SJCRH30 (cell line): Measurements from ENCODE around the gene P2RY6. TPM values are rescaled to one million over a fixed set of nuclear protein-coding genes. Genes with fewer than 3 reads are reported as not detected.

Experiments
- DNase-seq, 2 experiments: peaks; one replicate each; pipeline ENCODE4 v3.0.0-alpha.2; 2015 to 2020
- H3K27ac ChIP-seq: fragments of 250-450 bp; sonication (Bioruptor Pico); 2 replicates; pipeline ENCODE4 v1.5.1; 2020; ENCODE audit warnings: mild to moderate bottlenecking, moderate library complexity
- H3K27me3 ChIP-seq: fragments of 250-450 bp; sonication (Bioruptor Pico); 2 replicates; pipeline ENCODE4 v1.5.1; 2020; ENCODE audit warnings: mild to moderate bottlenecking, moderate library complexity
- H3K36me3 ChIP-seq: fragments of 250-450 bp; sonication (Bioruptor Pico); 2 replicates; pipeline ENCODE4 v1.5.1; 2020; ENCODE audit warnings: mild to moderate bottlenecking, moderate library complexity
- H3K4me1 ChIP-seq: fragments of 250-450 bp; sonication (Bioruptor Pico); 2 replicates; pipeline ENCODE4 v1.5.1; 2020; ENCODE audit warnings: mild to moderate bottlenecking, moderate library complexity
- H3K4me3 ChIP-seq: fragments of 250-450 bp; sonication (Bioruptor Pico); 2 replicates; pipeline ENCODE4 v1.5.1; 2020; ENCODE audit warnings: mild to moderate bottlenecking, moderate library complexity
- H3K9me3 ChIP-seq: fragments of 250-450 bp; sonication (Bioruptor Pico); replicated peaks from 2 replicates; pipeline ENCODE4 v1.5.1; 2020; ENCODE audit warnings: mild to moderate bottlenecking, moderate library complexity
- total RNA-seq: library from RNA; depleted of rRNA; stranded (reverse); fragments of >200 nt; shearing (Covaris generic); gene quantifications from 2 replicates; pipeline ENCODE4 v1.2.3, GENCODE V29; 2014

Gene P2RY6
- total RNA-seq, 1 experiment from 2014 or later = not detected

GRCh38 chr11:73307323-73308002, 35.3 kb downstream of the P2RY6 start:
- H3K36me3 ChIP-seq = no peaks in the 10 kb centered on the region
- H3K9me3 ChIP-seq = no peaks in the 10 kb centered on the region
- H3K4me1 ChIP-seq = peaks cover 6% of the 10 kb centered on the region; the same call in 1 of the 2 replicates
- H3K4me3 ChIP-seq = peak overlapping the region; percentile 84
- H3K27ac ChIP-seq = peak overlapping the region; percentile 96
- DNase-seq = peak; percentile 98 to 99
- no peaks in the 10 kb centered on the region for H3K27me3 ChIP-seq

GRCh38 chr11:73308003-73308960, 36.1 kb downstream of the P2RY6 start, which contains the start of gene ARHGEF17:
ARHGEF17 (plus strand) TSS chr11:73308276; CDS start chr11:73308639, 363 bp downstream.
- DNase-seq = peak; percentile 79
- peaks cover 14% of the 10 kb centered on the region for H3K4me1 ChIP-seq

GRCh38 chr11:73308961-73309919, 37.1 kb downstream of the P2RY6 start:
- Histone ChIP-seq H3K27me3 (no peaks in the 10 kb centered on the region), H3K4me3 (peak overlapping the region; percentile 84), H3K27ac (peak overlapping the region; percentile 96), H3K36me3 (no peaks in the 10 kb centered on the region), H3K9me3 (no peaks in the 10 kb centered on the region), H3K4me1 (peaks cover 21% of the 10 kb centered on the region)
- DNase-seq = peak; percentile 83 to 87

More at GRCh38 chr11:73308003-73308960, 36.1 kb downstream of the P2RY6 start, which contains the start of gene ARHGEF17:
- peak within 1 kb of the TSS; percentile 84 for H3K4me3 ChIP-seq
- no peaks in the 10 kb centered on the region for H3K9me3 ChIP-seq
- H3K27me3 ChIP-seq = no peaks in the 10 kb centered on the region
- H3K27ac ChIP-seq = peak within 1 kb of the TSS; percentile 96
- H3K36me3 ChIP-seq = no peaks in the 10 kb centered on the region

- Histone ChIP-seq H3K4me1 (peaks cover 27% of the 10 kb centered on the region), H3K36me3 (no peaks in the 10 kb centered on the region), H3K9me3 (no peaks in the 10 kb centered on the region), H3K4me3 (peak overlapping the region; percentile 84; the same call in 1 of the 2 replicates), H3K27me3 (no peaks in the 10 kb centered on the region), H3K27ac (no peak overlapping the region)
- DNase-seq = no peak
These were observed 37.9 kb downstream of the P2RY6 start for GRCh38 chr11:73310076-73310475.

- DNase-seq = no peak
- H3K9me3 ChIP-seq = no peaks in the 10 kb centered on the region
- H3K36me3 ChIP-seq = no peaks in the 10 kb centered on the region
- H3K4me3 ChIP-seq = no peak overlapping the region
- no peaks in the 10 kb centered on the region for H3K27me3 ChIP-seq
- peaks cover 28% of the 10 kb centered on the region for H3K4me1 ChIP-seq
- no peak overlapping the region for H3K27ac ChIP-seq
These were observed 38.7 kb downstream of the P2RY6 start for GRCh38 chr11:73310661-73311393.

- no peak for DNase-seq
- no peaks in the 10 kb centered on the region for H3K27me3 ChIP-seq
- H3K4me1 ChIP-seq = peaks cover 26% of the 10 kb centered on the region
- no peak overlapping the region for H3K27ac ChIP-seq
- H3K36me3 ChIP-seq = no peaks in the 10 kb centered on the region
- no peak overlapping the region for H3K4me3 ChIP-seq
- H3K9me3 ChIP-seq = no peaks in the 10 kb centered on the region
These were observed 39.3 kb downstream of the P2RY6 start for GRCh38 chr11:73311394-73311869.

GRCh38 chr11:73312036-73312435, 39.9 kb downstream of the P2RY6 start:
- Histone ChIP-seq H3K27ac (no peak overlapping the region), H3K4me1 (peaks cover 23% of the 10 kb centered on the region), H3K27me3 (no peaks in the 10 kb centered on the region), H3K4me3 (no peak overlapping the region), H3K9me3 (no peaks in the 10 kb centered on the region), H3K36me3 (no peaks in the 10 kb centered on the region)
- no peak for DNase-seq

GRCh38 chr11:73312851-73313327, 40.8 kb downstream of the P2RY6 start:
- Histone ChIP-seq H3K9me3 (no peaks in the 10 kb centered on the region), H3K27me3 (no peaks in the 10 kb centered on the region), H3K27ac (0 out of 2 replicates have a peak overlapping the region, but pooled peaks have one; percentile 49), H3K4me3 (no peak overlapping the region), H3K4me1 (peaks cover 23% of the 10 kb centered on the region), H3K36me3 (no peaks in the 10 kb centered on the region)
- DNase-seq = peak in 1 of 2 experiments; percentile 22

- Histone ChIP-seq H3K4me1 (peaks cover 23% of the 10 kb centered on the region), H3K4me3 (no peak overlapping the region), H3K36me3 (no peaks in the 10 kb centered on the region), H3K27me3 (no peaks in the 10 kb centered on the region), H3K9me3 (no peaks in the 10 kb centered on the region), H3K27ac (peak overlapping the region; percentile 49)
- DNase-seq = no peak
These were observed 41.5 kb downstream of the P2RY6 start for GRCh38 chr11:73313652-73314051.

GRCh38 chr11:73314117-73314961, 42.2 kb downstream of the P2RY6 start:
- Histone ChIP-seq H3K27ac (peak overlapping the region; percentile 49), H3K4me1 (peaks cover 23% of the 10 kb centered on the region), H3K36me3 (no peaks in the 10 kb centered on the region; the same call in 1 of the 2 replicates), H3K9me3 (no peaks in the 10 kb centered on the region), H3K27me3 (no peaks in the 10 kb centered on the region), H3K4me3 (no peak overlapping the region)
- peak; percentile 78 to 81 for DNase-seq

- Histone ChIP-seq H3K9me3 (no peaks in the 10 kb centered on the region), H3K27me3 (no peaks in the 10 kb centered on the region), H3K27ac (no peak overlapping the region), H3K4me1 (peaks cover 23% of the 10 kb centered on the region), H3K4me3 (no peak overlapping the region), H3K36me3 (no peaks in the 10 kb centered on the region; the same call in 1 of the 2 replicates)
- DNase-seq = no peak
These were observed 43.3 kb downstream of the P2RY6 start for GRCh38 chr11:73315293-73316020.

- peaks cover 30% of the 10 kb centered on the region for H3K4me1 ChIP-seq
These were observed 44.3 kb downstream of the P2RY6 start for GRCh38 chr11:73316422-73316821.

More at GRCh38 chr11:73316422-73316821, 44.3 kb downstream of the P2RY6 start:
- Histone ChIP-seq H3K27me3 (no peaks in the 10 kb centered on the region), H3K4me3 (no peak overlapping the region), H3K36me3 (no peaks in the 10 kb centered on the region; the same call in 1 of the 2 replicates), H3K9me3 (no peaks in the 10 kb centered on the region), H3K27ac (no peak overlapping the region)
- DNase-seq = no peak
